Type B pancreatic cell (in vitro differentiated cells): ENCODE data around the gene TXNL4A. TPM values are rescaled to one million over a fixed set of nuclear protein-coding genes. Genes with fewer than 3 reads are reported as not detected.

Source experiments
- DNase-seq: peaks from one replicate; pipeline ENCODE4 v3.0.0; 2021; ENCODE audit warnings: mixed read lengths; ENCODE audit not compliant: unreplicated experiment; ENCODE audit errors: extremely low spot score
- H3K27ac Mint-ChIP-seq: 2 replicates; pipeline ENCODE4 v1.8.0; 2021; ENCODE audit warnings: mild to moderate bottlenecking, mixed read lengths
- H3K27me3 Mint-ChIP-seq: 2 replicates; pipeline ENCODE4 v1.8.0; 2021; ENCODE audit warnings: mixed read lengths
- H3K36me3 Mint-ChIP-seq: 2 replicates; pipeline ENCODE4 v1.8.0; 2021; ENCODE audit warnings: mixed read lengths
- H3K4me1 Mint-ChIP-seq: one replicate; pipeline ENCODE4 v1.8.0; 2021; ENCODE audit warnings: mixed read lengths; ENCODE audit not compliant: unreplicated experiment
- H3K4me3 Mint-ChIP-seq: 2 replicates; pipeline ENCODE4 v1.8.0; 2021; ENCODE audit warnings: mild to moderate bottlenecking, mixed read lengths
- H3K9me3 Mint-ChIP-seq: 2 replicates; pipeline ENCODE4 v1.8.0; 2021; ENCODE audit warnings: mixed read lengths
- total RNA-seq: library from RNA; stranded (reverse); gene quantifications from 2 replicates; pipeline ENCODE4 v1.2.1, GENCODE V29; 2021; ENCODE audit warnings: low replicate concordance
- TF ChIP-seq, protein P1 (sequence below): fragments of 200-600 bp; sonication (generic); conservative IDR thresholded peaks from 2 replicates; pipeline ENCODE4 v1.5.0; 2021; ENCODE audit warnings: antibody characterized with exemption, mild to moderate bottlenecking

Gene TXNL4A
- total RNA-seq, 1 donor from 2014 or later = 103 TPM

DNA sequence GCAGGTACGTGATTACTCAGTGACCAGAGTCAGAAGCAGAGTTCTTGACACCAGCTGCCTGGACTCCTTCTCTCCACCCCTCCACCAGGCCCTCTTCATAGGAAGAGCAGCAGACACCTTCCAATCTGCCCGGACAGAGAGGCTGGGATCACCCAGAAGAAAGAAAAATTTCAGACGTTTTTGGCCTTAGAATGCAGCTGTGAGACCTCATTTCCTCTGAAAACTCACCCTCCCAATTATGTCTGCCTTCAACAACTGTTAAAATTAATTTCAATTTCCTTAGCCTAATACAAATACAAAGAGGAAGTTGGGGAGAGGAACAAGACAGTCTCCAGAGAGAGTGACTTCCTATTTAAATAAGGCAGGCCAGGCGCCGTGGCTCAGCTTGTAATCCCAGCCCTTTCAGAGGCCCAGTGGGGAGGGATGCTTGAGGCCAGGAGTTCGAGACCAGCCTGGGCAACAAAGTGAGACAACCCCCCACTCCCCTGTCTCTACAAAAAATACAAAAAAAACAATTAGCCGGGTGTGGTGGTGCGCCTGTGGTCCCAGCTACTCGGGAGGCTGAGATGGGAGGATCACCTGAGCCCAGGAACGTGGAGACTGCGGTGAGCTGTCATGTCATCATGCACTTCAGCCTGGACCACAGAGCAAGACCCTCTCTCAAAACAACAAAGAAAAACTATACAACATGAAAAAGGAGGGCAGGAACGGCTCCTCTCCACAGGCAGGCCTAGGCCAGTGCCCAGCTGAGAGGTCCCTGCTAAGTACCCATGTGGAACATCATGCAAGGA lies 38.5 kb downstream of the TXNL4A start:
- no peaks in the 10 kb centered on the region for H3K27me3 Mint-ChIP-seq
- H3K4me1 Mint-ChIP-seq = peaks cover 22% of the 10 kb centered on the region
- peaks cover 4% of the 10 kb centered on the region for H3K36me3 Mint-ChIP-seq
- TF ChIP-seq, protein P1, sequence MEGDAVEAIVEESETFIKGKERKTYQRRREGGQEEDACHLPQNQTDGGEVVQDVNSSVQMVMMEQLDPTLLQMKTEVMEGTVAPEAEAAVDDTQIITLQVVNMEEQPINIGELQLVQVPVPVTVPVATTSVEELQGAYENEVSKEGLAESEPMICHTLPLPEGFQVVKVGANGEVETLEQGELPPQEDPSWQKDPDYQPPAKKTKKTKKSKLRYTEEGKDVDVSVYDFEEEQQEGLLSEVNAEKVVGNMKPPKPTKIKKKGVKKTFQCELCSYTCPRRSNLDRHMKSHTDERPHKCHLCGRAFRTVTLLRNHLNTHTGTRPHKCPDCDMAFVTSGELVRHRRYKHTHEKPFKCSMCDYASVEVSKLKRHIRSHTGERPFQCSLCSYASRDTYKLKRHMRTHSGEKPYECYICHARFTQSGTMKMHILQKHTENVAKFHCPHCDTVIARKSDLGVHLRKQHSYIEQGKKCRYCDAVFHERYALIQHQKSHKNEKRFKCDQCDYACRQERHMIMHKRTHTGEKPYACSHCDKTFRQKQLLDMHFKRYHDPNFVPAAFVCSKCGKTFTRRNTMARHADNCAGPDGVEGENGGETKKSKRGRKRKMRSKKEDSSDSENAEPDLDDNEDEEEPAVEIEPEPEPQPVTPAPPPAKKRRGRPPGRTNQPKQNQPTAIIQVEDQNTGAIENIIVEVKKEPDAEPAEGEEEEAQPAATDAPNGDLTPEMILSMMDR = no peak
- peak overlapping the region; percentile 88 for H3K4me3 Mint-ChIP-seq
- peak; percentile 27 for DNase-seq
- H3K9me3 Mint-ChIP-seq = no peaks in the 10 kb centered on the region
- H3K27ac Mint-ChIP-seq = peak overlapping the region; percentile 86

DNA sequence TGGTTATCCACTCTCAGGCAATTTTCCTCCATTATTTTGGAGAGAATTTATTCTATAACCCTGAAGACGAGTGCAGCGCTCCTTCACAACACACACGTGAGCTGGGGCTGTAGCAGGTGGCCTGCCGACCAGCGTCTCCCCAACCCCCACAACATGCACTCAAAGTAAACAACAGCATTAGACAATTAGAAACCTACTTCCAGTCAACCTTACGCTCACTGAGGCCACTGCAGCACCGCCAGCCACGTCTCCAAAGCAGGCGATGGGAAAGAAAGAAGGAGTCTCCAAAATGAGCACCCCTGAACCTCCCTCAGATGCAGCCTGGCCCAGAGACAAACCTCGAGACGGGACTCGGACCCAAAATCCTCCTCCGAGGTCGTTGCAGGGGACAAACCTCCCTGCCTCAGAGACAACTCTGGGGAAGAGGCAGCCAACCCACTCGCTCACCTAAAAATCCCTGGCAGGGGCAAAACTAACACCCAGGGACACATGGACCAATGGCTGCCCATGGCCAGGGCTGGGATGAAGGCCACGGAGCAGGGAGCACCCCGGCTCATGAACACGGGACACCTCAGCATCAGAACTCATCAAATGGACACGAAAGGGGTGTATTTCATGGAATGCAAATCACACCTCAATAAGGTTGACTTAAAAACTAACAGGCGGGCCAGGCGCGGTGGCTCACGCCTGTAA lies 39.5 kb downstream of the TXNL4A start:
- H3K4me3 Mint-ChIP-seq = peak overlapping the region; percentile 70
- H3K27me3 Mint-ChIP-seq = no peaks in the 10 kb centered on the region
- no peaks in the 10 kb centered on the region for H3K9me3 Mint-ChIP-seq
- H3K27ac Mint-ChIP-seq = peak overlapping the region; percentile 86
- peaks cover 4% of the 10 kb centered on the region for H3K36me3 Mint-ChIP-seq
- TF ChIP-seq, protein P1 = no peak
- peak; percentile 53 for DNase-seq
- H3K4me1 Mint-ChIP-seq = peaks cover 26% of the 10 kb centered on the region

DNA sequence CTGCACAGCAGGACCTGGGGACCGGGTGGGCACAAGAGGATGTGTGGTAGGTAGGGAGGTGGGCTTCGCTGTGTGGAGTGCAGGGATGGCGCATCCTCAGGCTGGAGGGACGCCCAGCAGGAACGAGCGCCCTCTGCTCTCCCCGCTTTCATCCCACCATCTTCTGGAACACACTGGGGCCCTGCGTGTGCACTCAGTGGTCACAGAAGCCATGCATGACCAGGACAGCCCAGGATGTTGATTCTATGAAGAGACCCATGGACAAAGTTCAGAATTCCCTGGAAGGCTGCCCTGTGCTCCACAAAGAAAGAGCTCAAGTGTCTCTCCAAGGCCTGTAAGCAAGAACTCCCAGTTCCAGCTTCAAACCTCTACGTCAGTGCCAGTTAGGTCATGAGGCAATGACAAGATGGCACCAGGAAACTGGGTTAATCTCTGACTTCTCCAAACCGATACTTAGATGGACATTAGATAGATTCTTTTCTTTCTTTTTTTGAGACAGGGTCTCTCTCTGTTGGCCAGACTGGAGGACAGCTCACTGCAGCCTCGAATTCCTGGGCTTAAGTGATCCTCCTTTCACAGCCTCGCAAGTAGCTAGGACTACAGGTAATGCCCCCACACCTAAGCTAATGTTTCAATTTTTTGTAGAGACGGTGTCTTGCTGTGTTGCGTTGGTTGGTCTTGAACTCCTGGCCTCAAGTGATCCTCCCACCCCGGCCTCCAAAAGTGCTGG lies 40.3 kb downstream of the TXNL4A start:
- H3K27me3 Mint-ChIP-seq = no peaks in the 10 kb centered on the region
- peaks cover 4% of the 10 kb centered on the region for H3K36me3 Mint-ChIP-seq
- H3K9me3 Mint-ChIP-seq = no peaks in the 10 kb centered on the region
- TF ChIP-seq, protein P1 = no peak
- peak; percentile 49 for DNase-seq
- H3K27ac Mint-ChIP-seq = peak overlapping the region; percentile 26
- H3K4me3 Mint-ChIP-seq = peak overlapping the region; percentile 70
- H3K4me1 Mint-ChIP-seq = peaks cover 28% of the 10 kb centered on the region

DNA sequence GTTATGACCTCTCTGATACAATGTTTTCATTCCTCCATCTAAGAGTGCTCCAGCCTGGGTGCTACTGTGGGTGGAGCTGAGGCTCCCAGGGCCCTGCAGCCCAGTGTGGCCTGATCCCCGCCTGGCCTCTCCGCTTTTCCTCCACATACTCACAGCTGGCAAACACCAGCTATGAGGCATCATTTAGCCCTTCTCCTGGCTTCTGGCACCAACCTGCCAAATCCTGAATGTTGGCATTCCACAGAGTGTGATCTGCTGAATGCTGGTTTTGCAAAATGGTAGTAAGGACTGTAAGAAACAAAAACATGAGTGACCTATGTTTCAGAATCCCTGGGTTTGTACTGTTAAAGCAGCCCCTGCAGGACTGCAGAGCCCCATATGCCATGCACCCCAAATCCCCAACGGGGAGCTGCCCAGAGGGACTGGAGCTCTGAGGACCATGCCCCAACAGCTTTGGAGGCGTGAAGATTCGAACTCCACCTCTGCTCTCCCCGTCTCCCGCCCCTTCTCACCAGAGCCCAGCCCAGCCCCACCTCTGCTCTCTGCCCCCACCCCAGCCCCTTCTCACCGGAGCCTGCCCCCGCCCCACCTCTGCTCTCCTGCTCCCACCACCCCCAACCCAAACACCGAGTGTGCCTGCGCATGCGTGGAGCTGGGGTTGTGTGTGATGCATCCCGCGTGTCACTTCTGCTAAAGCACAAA lies 41.2 kb downstream of the TXNL4A start:
- TF ChIP-seq, protein P1 = no peak
- Mint-ChIP-seq H3K36me3 (peaks cover 7% of the 10 kb centered on the region), H3K4me3 (no peak overlapping the region), H3K4me1 (peaks cover 32% of the 10 kb centered on the region), H3K9me3 (no peaks in the 10 kb centered on the region), H3K27me3 (no peaks in the 10 kb centered on the region), H3K27ac (no peak overlapping the region)
- DNase-seq = peak; percentile 53
